Esophagus muscularis mucosa (tissue), 4 donors: ENCODE results near the gene SYTL1.

Experiments used
- CTCF ChIP-seq, 3 experiments: fragments of 200-600 bp in 2 of 3; fragments of 450-650 bp in 1 of 3; sonication (generic) in 2 of 3; IDR thresholded peaks; one replicate each; pipeline ENCODE4 v1.5.1; 2017 to 2019; ENCODE audit warnings: antibody characterized with exemption in 3 of 3, mild to moderate bottlenecking in 2 of 3, moderate library complexity in 1 of 3
- EP300 ChIP-seq: sonication (generic); formaldehyde crosslinking; IDR thresholded peaks from one replicate; pipeline ENCODE4 v1.6.1; 2017; ENCODE audit warnings: antibody characterized with exemption
- POLR2A ChIP-seq: fragments of 450-650 bp; IDR thresholded peaks from one replicate; pipeline ENCODE4 v1.6.1; 2017; ENCODE audit warnings: antibody characterized with exemption, moderate library complexity, mild to moderate bottlenecking, low read depth
- POLR2AphosphoS5 ChIP-seq, 2 donors: sonication (generic); formaldehyde crosslinking; IDR thresholded peaks; one replicate each; pipeline ENCODE4 v1.6.1; 2017; ENCODE audit warnings: antibody characterized with exemption in 2 of 2

GRCh38 chr1:27399251-27400025 lies 57.6 kb downstream of the SYTL1 start:
- TF ChIP-seq CTCF (IDR thresholded peaks at IDR 0.05) (no peak), POLR2AphosphoS5 (IDR thresholded peaks at IDR 0.05) (peak in 1 of 2 donors; percentile 30), EP300 (no peak), POLR2A (no peak)
